Neural progenitor cell (in vitro differentiated cells): ENCODE results near the gene AURKAIP1. TPM values are rescaled to one million over a fixed set of nuclear protein-coding genes. Genes with fewer than 3 reads are reported as not detected.

Experiments
- DNase-seq: peaks from one replicate; pipeline ENCODE4 v3.0.0-alpha.2; 2016; ENCODE audit warnings: low spot score
- H2AFZ ChIP-seq: fragments of 200-600 bp; sonication (generic); replicated peaks from 2 replicates; pipeline ENCODE4 v1.6.1; 2016; ENCODE audit warnings: antibody characterized with exemption
- H3F3A ChIP-seq: fragments of 200-600 bp; sonication (generic); 2 replicates; pipeline ENCODE4 v1.6.1; 2016; ENCODE audit warnings: antibody characterized with exemption, low read depth
- H3K27ac ChIP-seq: fragments of 200-600 bp; sonication (generic); 2 replicates; pipeline ENCODE4 v1.5.1; 2016; ENCODE audit warnings: mild to moderate bottlenecking
- H3K27me3 ChIP-seq: fragments of 200-600 bp; sonication (generic); 2 replicates; pipeline ENCODE4 v1.6.1; 2016; ENCODE audit warnings: mild to moderate bottlenecking, moderate library complexity
- H3K36me3 ChIP-seq: fragments of 200-600 bp; sonication (generic); 2 replicates; pipeline ENCODE4 v1.5.1; 2016
- H3K4me1 ChIP-seq: fragments of 200-600 bp; sonication (generic); 2 replicates; pipeline ENCODE4 v1.6.1; 2016; ENCODE audit warnings: mixed run types
- H3K4me2 ChIP-seq: fragments of 200-600 bp; sonication (generic); 2 replicates; pipeline ENCODE4 v1.6.1; 2016
- H3K4me3 ChIP-seq: fragments of 200-600 bp; sonication (generic); 2 replicates; pipeline ENCODE4 v1.5.1; 2016
- H3K79me2 ChIP-seq: fragments of 200-600 bp; sonication (generic); 2 replicates; pipeline ENCODE4 v1.6.1; 2016; ENCODE audit warnings: low read depth
- H3K9ac ChIP-seq: fragments of 200-600 bp; sonication (generic); 2 replicates; pipeline ENCODE4 v1.6.1; 2016
- H3K9me3 ChIP-seq: fragments of 200-600 bp; sonication (generic); 2 replicates; pipeline ENCODE4 v1.5.1; 2016; ENCODE audit warnings: low read depth
- H4K20me1 ChIP-seq: fragments of 200-600 bp; sonication (generic); 2 replicates; pipeline ENCODE4 v1.6.1; 2016; ENCODE audit warnings: low read depth
- H3K27ac Mint-ChIP-seq: 3 replicates; pipeline ENCODE4 v1.8.0; 2021; ENCODE audit warnings: mixed read lengths
- H3K27me3 Mint-ChIP-seq: 2 replicates; pipeline ENCODE4 v1.8.0; 2022; ENCODE audit warnings: low read depth, mild to moderate bottlenecking, inconsistent platforms, moderate library complexity, mixed read lengths; ENCODE audit not compliant: insufficient read depth
- H3K36me3 Mint-ChIP-seq: 3 replicates; pipeline ENCODE4 v1.8.0; 2021; ENCODE audit warnings: mixed read lengths
- H3K4me1 Mint-ChIP-seq: 3 replicates; pipeline ENCODE4 v1.8.0; 2021; ENCODE audit warnings: mixed read lengths
- H3K4me3 Mint-ChIP-seq: 3 replicates; pipeline ENCODE4 v1.8.0; 2021; ENCODE audit warnings: mild to moderate bottlenecking, moderate library complexity, mixed read lengths
- H3K9me3 Mint-ChIP-seq: 3 replicates; pipeline ENCODE4 v1.8.0; 2020; ENCODE audit warnings: mixed read lengths
- EZH2 ChIP-seq: fragments of 200-600 bp; sonication (generic); IDR thresholded peaks from 2 replicates; pipeline ENCODE4 v1.6.1; 2017; ENCODE audit warnings: antibody characterized with exemption, mild to moderate bottlenecking, moderate library complexity
- EZH2phosphoT487 ChIP-seq: fragments of 200-600 bp; sonication (generic); IDR thresholded peaks from 2 replicates; pipeline ENCODE4 v1.6.1; 2017; ENCODE audit warnings: antibody characterized with exemption
- total RNA-seq: library from RNA; depleted of rRNA; stranded (reverse); fragments of >200 nt; gene quantifications from 2 replicates; pipeline ENCODE4 v1.2.3, GENCODE V29; 2015; ENCODE audit warnings: low replicate concordance
- TF ChIP-seq, protein P1 (sequence below): fragments of 200-600 bp; sonication (generic); IDR thresholded peaks from 2 replicates; pipeline ENCODE4 v1.5.1; 2017; ENCODE audit warnings: antibody characterized with exemption, mild to moderate bottlenecking

AURKAIP1 gene
- total RNA-seq, 1 donor from 2014 or later: 26.4 TPM

DNA sequence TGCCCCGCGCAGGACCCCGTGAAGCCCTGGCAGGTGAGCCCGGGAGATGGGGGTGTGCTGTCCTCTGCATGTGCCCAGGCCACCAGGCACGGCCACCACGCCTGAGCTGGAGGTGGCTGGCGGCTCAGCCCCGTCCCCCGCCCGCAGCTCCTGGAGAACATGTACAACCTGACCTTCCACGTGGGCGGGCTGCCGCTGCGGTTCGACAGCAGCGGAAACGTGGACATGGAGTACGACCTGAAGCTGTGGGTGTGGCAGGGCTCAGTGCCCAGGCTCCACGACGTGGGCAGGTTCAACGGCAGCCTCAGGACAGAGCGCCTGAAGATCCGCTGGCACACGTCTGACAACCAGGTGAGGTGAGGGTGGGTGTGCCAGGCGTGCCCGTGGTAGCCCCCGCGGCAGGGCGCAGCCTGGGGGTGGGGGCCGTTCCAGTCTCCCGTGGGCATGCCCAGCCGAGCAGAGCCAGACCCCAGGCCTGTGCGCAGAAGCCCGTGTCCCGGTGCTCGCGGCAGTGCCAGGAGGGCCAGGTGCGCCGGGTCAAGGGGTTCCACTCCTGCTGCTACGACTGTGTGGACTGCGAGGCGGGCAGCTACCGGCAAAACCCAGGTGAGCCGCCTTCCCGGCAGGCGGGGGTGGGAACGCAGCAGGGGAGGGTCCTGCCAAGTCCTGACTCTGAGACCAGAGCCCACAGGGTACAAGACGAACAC is 42.1 kb downstream of the AURKAIP1 start:
- no peaks in the 10 kb centered on the region for H3K9me3 ChIP-seq

DNA sequence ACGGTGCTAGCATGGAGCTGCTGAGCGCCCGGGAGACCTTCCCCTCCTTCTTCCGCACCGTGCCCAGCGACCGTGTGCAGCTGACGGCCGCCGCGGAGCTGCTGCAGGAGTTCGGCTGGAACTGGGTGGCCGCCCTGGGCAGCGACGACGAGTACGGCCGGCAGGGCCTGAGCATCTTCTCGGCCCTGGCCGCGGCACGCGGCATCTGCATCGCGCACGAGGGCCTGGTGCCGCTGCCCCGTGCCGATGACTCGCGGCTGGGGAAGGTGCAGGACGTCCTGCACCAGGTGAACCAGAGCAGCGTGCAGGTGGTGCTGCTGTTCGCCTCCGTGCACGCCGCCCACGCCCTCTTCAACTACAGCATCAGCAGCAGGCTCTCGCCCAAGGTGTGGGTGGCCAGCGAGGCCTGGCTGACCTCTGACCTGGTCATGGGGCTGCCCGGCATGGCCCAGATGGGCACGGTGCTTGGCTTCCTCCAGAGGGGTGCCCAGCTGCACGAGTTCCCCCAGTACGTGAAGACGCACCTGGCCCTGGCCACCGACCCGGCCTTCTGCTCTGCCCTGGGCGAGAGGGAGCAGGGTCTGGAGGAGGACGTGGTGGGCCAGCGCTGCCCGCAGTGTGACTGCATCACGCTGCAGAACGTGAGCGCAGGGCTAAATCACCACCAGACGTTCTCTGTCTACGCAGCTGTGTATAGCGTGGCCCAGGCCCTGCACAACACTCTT is 42.8 kb downstream of the AURKAIP1 start:
- H3K79me2 ChIP-seq: no peaks in the 10 kb centered on the region
- no peak overlapping the region for H3K4me3 ChIP-seq

More for the DNA sequence above, 42.1 kb downstream of the AURKAIP1 start:
- H3K27me3 Mint-ChIP-seq: peaks cover 18% of the 10 kb centered on the region
- no peaks in the 10 kb centered on the region for H3K9me3 Mint-ChIP-seq
- no peaks in the 10 kb centered on the region for H3K79me2 ChIP-seq
- H3F3A ChIP-seq: peaks cover 20% of the 10 kb centered on the region
- no peaks in the 10 kb centered on the region for H3K27me3 ChIP-seq
- no peak overlapping the region for H3K4me3 ChIP-seq
- H3K36me3 ChIP-seq: no peaks in the 10 kb centered on the region
- H2AFZ ChIP-seq: no peak overlapping the region
- H3K4me1 Mint-ChIP-seq: no peaks in the 10 kb centered on the region
- peaks cover 80% of the 10 kb centered on the region for H4K20me1 ChIP-seq
- no peak overlapping the region for H3K4me3 Mint-ChIP-seq
- peaks cover 3% of the 10 kb centered on the region for H3K36me3 Mint-ChIP-seq
- no peak overlapping the region for H3K27ac Mint-ChIP-seq
- no peak overlapping the region for H3K27ac ChIP-seq
- no peak overlapping the region for H3K4me2 ChIP-seq
- TF ChIP-seq, protein P1, sequence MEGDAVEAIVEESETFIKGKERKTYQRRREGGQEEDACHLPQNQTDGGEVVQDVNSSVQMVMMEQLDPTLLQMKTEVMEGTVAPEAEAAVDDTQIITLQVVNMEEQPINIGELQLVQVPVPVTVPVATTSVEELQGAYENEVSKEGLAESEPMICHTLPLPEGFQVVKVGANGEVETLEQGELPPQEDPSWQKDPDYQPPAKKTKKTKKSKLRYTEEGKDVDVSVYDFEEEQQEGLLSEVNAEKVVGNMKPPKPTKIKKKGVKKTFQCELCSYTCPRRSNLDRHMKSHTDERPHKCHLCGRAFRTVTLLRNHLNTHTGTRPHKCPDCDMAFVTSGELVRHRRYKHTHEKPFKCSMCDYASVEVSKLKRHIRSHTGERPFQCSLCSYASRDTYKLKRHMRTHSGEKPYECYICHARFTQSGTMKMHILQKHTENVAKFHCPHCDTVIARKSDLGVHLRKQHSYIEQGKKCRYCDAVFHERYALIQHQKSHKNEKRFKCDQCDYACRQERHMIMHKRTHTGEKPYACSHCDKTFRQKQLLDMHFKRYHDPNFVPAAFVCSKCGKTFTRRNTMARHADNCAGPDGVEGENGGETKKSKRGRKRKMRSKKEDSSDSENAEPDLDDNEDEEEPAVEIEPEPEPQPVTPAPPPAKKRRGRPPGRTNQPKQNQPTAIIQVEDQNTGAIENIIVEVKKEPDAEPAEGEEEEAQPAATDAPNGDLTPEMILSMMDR: no peak
- TF ChIP-seq EZH2: no peak
- TF ChIP-seq EZH2phosphoT487: no peak
- no peak for DNase-seq
- no peaks in the 10 kb centered on the region for H3K4me1 ChIP-seq
- H3K9ac ChIP-seq: no peak overlapping the region

DNA sequence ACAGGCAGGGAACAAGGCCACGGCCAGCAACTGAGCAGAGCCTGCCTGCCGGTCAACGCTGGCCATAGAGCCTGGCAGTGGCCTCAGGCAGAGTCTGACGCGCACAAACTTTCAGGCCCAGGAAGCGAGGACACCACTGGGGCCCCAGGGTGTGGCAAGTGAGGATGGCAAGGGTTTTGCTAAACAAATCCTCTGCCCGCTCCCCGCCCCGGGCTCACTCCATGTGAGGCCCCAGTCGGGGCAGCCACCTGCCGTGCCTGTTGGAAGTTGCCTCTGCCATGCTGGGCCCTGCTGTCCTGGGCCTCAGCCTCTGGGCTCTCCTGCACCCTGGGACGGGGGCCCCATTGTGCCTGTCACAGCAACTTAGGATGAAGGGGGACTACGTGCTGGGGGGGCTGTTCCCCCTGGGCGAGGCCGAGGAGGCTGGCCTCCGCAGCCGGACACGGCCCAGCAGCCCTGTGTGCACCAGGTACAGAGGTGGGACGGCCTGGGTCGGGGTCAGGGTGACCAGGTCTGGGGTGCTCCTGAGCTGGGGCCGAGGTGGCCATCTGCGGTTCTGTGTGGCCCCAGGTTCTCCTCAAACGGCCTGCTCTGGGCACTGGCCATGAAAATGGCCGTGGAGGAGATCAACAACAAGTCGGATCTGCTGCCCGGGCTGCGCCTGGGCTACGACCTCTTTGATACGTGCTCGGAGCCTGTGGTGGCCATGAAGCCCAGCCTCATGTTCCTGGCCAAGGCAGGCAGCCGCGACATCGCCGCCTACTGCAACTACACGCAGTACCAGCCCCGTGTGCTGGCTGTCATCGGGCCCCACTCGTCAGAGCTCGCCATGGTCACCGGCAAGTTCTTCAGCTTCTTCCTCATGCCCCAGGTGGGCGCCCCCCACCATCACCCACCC is 43.7 kb downstream of the AURKAIP1 start, which contains the start of gene TAS1R3:
TSS of gene TAS1R3 (plus strand) at position 213 of the 898 bp plus-strand sequence. CDS start at position 279, 66 bp downstream.
- Histone ChIP-seq H3K27ac (no peak within 1 kb of the TSS), H4K20me1 (peaks cover 75% of the 10 kb centered on the region), H3F3A (peaks cover 20% of the 10 kb centered on the region), H2AFZ (no peak within 1 kb of the TSS), H3K4me3 (no peak within 1 kb of the TSS), H3K36me3 (no peaks in the 10 kb centered on the region), H3K4me1 (no peaks in the 10 kb centered on the region), H3K9me3 (no peaks in the 10 kb centered on the region), H3K9ac (no peak within 1 kb of the TSS), H3K27me3 (no peaks in the 10 kb centered on the region), H3K79me2 (no peaks in the 10 kb centered on the region), H3K4me2 (no peak within 1 kb of the TSS)
- H3K4me3 Mint-ChIP-seq: peak within 1 kb of the TSS; percentile 48
- H3K27ac Mint-ChIP-seq: no peak within 1 kb of the TSS
- DNase-seq: no peak
- TF ChIP-seq EZH2phosphoT487: no peak
- no peak for TF ChIP-seq EZH2
- TF ChIP-seq, protein P1: no peak
- H3K27me3 Mint-ChIP-seq: peaks cover 21% of the 10 kb centered on the region
- no peaks in the 10 kb centered on the region for H3K9me3 Mint-ChIP-seq
- peaks cover 3% of the 10 kb centered on the region for H3K36me3 Mint-ChIP-seq
- H3K4me1 Mint-ChIP-seq: no peaks in the 10 kb centered on the region

More for the DNA sequence above, 42.8 kb downstream of the AURKAIP1 start:
- Histone ChIP-seq H3K4me2 (no peak overlapping the region), H3K9ac (no peak overlapping the region), H3K9me3 (no peaks in the 10 kb centered on the region), H3K36me3 (no peaks in the 10 kb centered on the region), H3K27me3 (no peaks in the 10 kb centered on the region), H3F3A (peaks cover 20% of the 10 kb centered on the region), H3K27ac (no peak overlapping the region), H4K20me1 (peaks cover 76% of the 10 kb centered on the region), H2AFZ (no peak overlapping the region), H3K4me1 (no peaks in the 10 kb centered on the region)
- no peak overlapping the region for H3K27ac Mint-ChIP-seq
- no peaks in the 10 kb centered on the region for H3K9me3 Mint-ChIP-seq
- peaks cover 18% of the 10 kb centered on the region for H3K27me3 Mint-ChIP-seq
- no peak for DNase-seq
- TF ChIP-seq, protein P1: no peak
- H3K4me1 Mint-ChIP-seq: no peaks in the 10 kb centered on the region
- no peak overlapping the region for H3K4me3 Mint-ChIP-seq
- peaks cover 3% of the 10 kb centered on the region for H3K36me3 Mint-ChIP-seq
